Ishikawa (cell line): ENCODE results near the gene STK32C.

Source experiments
- CEBPB ChIP-seq: IDR thresholded peaks from 2 replicates; pipeline ENCODE4 v1.6.1; 2012
- CREB1 ChIP-seq: IDR thresholded peaks from 2 replicates; pipeline ENCODE4 v1.6.1; 2012; ENCODE audit warnings: low read depth
- EGR1 ChIP-seq: IDR thresholded peaks from 2 replicates; pipeline ENCODE4 v1.6.1; 2012
- EP300 ChIP-seq: IDR thresholded peaks from 2 replicates; pipeline ENCODE4 v1.6.1; 2012; ENCODE audit warnings: borderline replicate concordance
- FOXM1 ChIP-seq: IDR thresholded peaks from 2 replicates; pipeline ENCODE4 v1.6.1; 2012; ENCODE audit warnings: low read depth, borderline replicate concordance
- NFIC ChIP-seq: IDR thresholded peaks from 2 replicates; pipeline ENCODE4 v1.6.1; 2012
- RAD21 ChIP-seq: IDR thresholded peaks from 2 replicates; pipeline ENCODE4 v1.6.1; 2012; ENCODE audit warnings: low read depth
- TAF1 ChIP-seq: IDR thresholded peaks from 2 replicates; pipeline ENCODE4 v1.6.1; 2012; ENCODE audit warnings: low read depth, mild to moderate bottlenecking
- TCF12 ChIP-seq: IDR thresholded peaks from 2 replicates; pipeline ENCODE4 v1.6.1; 2012; ENCODE audit warnings: low read depth
- TEAD4 ChIP-seq: IDR thresholded peaks from 2 replicates; pipeline ENCODE4 v1.6.1; 2012
- YY1 ChIP-seq: IDR thresholded peaks from 2 replicates; pipeline ENCODE4 v1.6.1; 2012; ENCODE audit warnings: low read depth
- ZBTB7A ChIP-seq: IDR thresholded peaks from 2 replicates; pipeline ENCODE4 v1.6.1; 2012; ENCODE audit warnings: low read depth
- TF ChIP-seq, protein P1 (sequence below): IDR thresholded peaks from 2 replicates; pipeline ENCODE4 v1.6.1; 2012
- TF ChIP-seq, protein P2 (sequence below): IDR thresholded peaks from 2 replicates; pipeline ENCODE4 v1.6.1; 2012
- TF ChIP-seq, protein P3 (sequence below): IDR thresholded peaks from 2 replicates; pipeline ENCODE4 v1.6.1; 2012; ENCODE audit warnings: low read depth, mild to moderate bottlenecking

The STK32C gene

DNA sequence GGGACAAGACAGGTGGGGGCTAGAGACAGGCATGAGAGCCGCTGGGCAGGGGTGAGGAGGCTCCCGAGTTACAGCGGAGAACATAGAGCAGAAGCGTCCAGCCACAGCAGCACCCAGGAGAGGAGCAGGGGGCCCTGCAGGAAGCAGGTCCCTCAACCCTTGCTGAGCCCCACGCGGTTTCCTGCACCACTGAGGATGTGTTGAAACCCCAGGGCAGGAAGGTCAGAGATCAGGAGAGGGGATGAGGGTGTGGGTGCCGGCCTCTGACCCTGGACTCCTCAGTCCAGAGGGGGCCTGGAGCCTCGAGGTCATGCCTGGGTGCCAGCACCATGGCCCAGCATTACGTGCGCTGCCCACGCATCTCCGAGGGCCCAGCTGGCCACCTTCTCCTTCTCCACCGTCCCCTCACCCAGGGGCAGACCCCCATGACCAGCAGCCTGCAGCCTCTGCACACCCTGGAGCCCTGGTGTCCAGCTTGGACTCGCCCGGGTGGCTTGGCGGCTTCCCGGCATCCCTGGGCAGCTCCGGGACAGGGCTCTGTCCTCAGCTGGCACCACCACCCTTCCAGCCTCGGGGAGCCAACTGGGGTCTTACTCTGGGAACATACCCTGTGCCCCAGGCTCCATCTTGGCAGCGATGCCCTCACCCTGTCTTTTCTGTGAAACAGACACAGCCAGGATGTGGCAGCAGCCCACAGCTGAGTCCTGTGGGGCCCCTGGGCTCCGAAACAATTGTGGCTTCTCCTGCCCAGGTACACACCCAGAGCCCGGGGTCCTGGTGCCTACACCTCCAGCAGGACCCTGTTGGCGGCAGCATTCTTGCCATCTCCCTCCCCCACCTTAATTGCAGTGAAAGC lies 52.0 kb downstream of the STK32C start:
- TF ChIP-seq CREB1 (no peak), EP300 (no peak), NFIC (no peak), TAF1 (no peak), FOXM1 (no peak), ZBTB7A (no peak), RAD21 (no peak), EGR1 (no peak), TEAD4 (no peak), TCF12 (no peak), CEBPB (no peak), YY1 (no peak)
- TF ChIP-seq, protein P1, sequence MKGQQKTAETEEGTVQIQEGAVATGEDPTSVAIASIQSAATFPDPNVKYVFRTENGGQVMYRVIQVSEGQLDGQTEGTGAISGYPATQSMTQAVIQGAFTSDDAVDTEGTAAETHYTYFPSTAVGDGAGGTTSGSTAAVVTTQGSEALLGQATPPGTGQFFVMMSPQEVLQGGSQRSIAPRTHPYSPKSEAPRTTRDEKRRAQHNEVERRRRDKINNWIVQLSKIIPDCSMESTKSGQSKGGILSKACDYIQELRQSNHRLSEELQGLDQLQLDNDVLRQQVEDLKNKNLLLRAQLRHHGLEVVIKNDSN: no peak
- TF ChIP-seq, protein P2, sequence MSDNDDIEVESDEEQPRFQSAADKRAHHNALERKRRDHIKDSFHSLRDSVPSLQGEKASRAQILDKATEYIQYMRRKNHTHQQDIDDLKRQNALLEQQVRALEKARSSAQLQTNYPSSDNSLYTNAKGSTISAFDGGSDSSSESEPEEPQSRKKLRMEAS: no peak
- TF ChIP-seq, protein P3, sequence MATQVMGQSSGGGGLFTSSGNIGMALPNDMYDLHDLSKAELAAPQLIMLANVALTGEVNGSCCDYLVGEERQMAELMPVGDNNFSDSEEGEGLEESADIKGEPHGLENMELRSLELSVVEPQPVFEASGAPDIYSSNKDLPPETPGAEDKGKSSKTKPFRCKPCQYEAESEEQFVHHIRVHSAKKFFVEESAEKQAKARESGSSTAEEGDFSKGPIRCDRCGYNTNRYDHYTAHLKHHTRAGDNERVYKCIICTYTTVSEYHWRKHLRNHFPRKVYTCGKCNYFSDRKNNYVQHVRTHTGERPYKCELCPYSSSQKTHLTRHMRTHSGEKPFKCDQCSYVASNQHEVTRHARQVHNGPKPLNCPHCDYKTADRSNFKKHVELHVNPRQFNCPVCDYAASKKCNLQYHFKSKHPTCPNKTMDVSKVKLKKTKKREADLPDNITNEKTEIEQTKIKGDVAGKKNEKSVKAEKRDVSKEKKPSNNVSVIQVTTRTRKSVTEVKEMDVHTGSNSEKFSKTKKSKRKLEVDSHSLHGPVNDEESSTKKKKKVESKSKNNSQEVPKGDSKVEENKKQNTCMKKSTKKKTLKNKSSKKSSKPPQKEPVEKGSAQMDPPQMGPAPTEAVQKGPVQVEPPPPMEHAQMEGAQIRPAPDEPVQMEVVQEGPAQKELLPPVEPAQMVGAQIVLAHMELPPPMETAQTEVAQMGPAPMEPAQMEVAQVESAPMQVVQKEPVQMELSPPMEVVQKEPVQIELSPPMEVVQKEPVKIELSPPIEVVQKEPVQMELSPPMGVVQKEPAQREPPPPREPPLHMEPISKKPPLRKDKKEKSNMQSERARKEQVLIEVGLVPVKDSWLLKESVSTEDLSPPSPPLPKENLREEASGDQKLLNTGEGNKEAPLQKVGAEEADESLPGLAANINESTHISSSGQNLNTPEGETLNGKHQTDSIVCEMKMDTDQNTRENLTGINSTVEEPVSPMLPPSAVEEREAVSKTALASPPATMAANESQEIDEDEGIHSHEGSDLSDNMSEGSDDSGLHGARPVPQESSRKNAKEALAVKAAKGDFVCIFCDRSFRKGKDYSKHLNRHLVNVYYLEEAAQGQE: no peak

DNA sequence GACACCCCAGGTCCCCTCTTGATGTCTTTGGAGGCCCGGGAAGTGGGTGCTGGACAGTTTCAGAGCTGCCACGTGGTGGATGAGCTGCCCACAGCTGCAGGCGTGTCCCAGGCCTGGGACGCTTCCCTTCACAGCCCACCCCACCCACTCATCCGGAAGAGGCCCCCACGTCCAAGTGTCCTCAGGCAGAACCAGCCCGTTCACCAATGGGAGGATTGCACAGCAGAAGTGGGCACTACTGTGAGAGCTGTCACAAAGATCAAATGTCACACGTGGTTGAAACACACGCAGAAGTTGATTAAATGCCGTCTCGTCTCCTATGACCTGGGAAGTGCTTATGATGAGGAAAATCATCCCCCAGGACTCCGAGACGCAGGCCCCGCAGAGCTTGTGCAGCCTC lies 52.9 kb downstream of the STK32C start:
- TF ChIP-seq EGR1: no peak
- TF ChIP-seq TAF1: no peak
- no peak for TF ChIP-seq EP300
- no peak for TF ChIP-seq CREB1
- no peak for TF ChIP-seq TEAD4
- TF ChIP-seq TCF12: no peak
- TF ChIP-seq, protein P1: no peak

DNA sequence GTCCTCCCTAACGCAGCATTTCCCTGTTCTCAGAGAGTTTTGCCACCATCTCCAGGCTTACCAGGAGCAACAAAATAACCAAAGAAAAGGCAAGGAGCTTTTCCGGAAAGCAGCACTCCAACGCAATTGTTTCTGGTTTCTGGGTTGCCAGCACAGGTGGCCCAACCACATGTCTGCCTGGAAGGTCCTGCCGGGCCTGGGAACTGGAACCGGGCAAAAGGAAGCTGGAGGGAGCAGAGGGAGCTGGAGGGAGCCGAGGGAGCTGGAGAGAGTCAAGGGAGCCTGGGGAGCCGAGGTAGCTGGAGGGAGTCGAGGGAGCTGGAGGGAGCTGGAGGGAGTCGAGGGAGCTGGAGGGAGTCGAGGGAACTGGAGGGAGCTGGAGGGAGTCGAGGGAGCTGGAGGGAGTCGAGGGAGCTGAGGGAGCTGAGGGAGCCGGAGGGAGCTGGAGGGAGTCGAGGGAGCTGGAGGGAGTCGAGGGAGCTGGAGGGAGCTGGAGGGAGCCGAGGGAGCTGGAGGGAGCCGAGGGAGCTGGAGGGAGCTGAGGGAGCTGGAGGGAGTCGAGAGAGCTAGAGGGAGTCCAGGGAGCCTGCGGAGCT lies 54.6 kb downstream of the STK32C start:
- TF ChIP-seq TCF12: no peak
- TF ChIP-seq, protein P2: no peak
- TF ChIP-seq, protein P3: no peak
- TF ChIP-seq CREB1: no peak
- no peak for TF ChIP-seq ZBTB7A
- TF ChIP-seq, protein P1: no peak
- no peak for TF ChIP-seq TEAD4
- TF ChIP-seq NFIC: no peak
- TF ChIP-seq RAD21: no peak
- TF ChIP-seq EP300: no peak
- no peak for TF ChIP-seq CEBPB

DNA sequence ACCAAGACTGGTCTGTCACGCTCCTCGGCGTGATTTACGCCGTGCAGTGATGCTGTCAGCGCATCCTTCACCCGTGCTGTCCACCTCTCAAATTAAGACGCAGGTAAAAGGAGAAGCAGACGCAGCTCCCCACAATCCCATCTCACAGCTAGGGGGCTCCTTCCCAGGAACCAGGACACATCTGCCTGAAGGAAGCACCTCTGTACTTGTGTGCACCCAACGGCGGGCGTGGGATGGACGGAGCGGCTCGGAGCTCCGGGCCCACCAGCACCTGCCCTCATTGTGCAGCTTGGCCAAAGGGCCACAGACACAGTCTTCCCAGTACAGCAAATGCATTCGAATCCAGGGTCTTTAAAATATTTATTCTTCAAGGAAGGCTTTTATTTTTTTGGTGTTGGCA lies 55.3 kb downstream of the STK32C start:
- TF ChIP-seq CREB1 (no peak), TEAD4 (no peak), TCF12 (no peak), EGR1 (no peak), TAF1 (no peak), RAD21 (no peak), YY1 (no peak), ZBTB7A (no peak), EP300 (no peak), NFIC (no peak), CEBPB (no peak)
- TF ChIP-seq, protein P2: no peak
- TF ChIP-seq, protein P1: no peak
- TF ChIP-seq, protein P3: no peak
